Stomach (tissue), 4 donors: ENCODE data around the gene CENPE.

Source experiments
- POLR2A ChIP-seq, 4 donors: fragments of 450-650 bp; IDR thresholded peaks; one replicate each; pipeline ENCODE4 v1.6.1; 2016; ENCODE audit warnings: antibody characterized with exemption in 4 of 4, control low read depth in 2 of 4, mild to moderate bottlenecking in 1 of 4, moderate library complexity in 1 of 4
- TF ChIP-seq, protein P1 (sequence below), 7 experiments: fragments of 450-650 bp in 4 of 7; fragments of 200-600 bp in 3 of 7; sonication (generic) in 3 of 7; IDR thresholded peaks; one replicate each; pipeline ENCODE4 v1.5.1; 2016 to 2019; ENCODE audit warnings: antibody characterized with exemption in 7 of 7, control low read depth in 2 of 7, mild to moderate bottlenecking in 1 of 7

DNA sequence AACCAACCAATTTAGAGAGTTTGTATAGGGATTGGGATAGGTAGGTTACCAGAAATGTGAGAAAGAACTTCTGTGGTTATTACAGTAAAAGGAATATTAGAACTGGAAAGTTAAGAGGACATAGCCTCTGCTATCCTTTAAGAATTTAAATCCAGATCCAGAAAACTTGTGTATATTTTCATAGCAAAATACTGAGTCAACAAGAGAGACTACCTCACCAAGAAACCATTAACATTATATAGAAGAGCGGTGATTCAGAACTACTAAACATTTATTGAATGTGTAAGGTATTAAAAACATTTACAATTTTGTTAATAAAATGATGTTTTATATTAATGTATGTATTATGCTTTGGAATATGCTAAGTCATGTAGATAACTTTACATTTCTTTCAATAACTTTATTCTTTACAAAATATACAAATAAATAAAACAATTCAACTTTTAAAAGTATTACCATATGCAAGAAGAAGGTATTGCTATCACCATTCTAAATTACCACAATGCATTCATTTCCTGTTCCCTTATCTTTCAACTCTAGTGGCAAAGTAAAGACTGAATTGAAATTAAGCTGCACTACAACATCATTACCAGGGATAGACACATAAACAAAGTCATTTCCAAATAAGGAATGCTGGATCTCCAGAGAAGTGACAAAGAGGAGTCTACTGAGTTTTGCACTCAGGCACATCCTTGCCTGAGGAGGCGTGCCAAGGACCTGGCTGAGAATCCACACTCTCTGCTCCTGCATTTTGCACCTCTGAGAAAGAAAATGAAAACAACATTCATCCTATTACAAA, 92.4 kb downstream of the CENPE start:
- TF ChIP-seq POLR2A (IDR thresholded peaks at IDR 0.05): no peak
- TF ChIP-seq, protein P1, sequence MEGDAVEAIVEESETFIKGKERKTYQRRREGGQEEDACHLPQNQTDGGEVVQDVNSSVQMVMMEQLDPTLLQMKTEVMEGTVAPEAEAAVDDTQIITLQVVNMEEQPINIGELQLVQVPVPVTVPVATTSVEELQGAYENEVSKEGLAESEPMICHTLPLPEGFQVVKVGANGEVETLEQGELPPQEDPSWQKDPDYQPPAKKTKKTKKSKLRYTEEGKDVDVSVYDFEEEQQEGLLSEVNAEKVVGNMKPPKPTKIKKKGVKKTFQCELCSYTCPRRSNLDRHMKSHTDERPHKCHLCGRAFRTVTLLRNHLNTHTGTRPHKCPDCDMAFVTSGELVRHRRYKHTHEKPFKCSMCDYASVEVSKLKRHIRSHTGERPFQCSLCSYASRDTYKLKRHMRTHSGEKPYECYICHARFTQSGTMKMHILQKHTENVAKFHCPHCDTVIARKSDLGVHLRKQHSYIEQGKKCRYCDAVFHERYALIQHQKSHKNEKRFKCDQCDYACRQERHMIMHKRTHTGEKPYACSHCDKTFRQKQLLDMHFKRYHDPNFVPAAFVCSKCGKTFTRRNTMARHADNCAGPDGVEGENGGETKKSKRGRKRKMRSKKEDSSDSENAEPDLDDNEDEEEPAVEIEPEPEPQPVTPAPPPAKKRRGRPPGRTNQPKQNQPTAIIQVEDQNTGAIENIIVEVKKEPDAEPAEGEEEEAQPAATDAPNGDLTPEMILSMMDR (IDR thresholded peaks at IDR 0.05): no peak
